MCF 10A (cell line): ENCODE results near the gene TEX11. TPM values are rescaled to one million over a fixed set of nuclear protein-coding genes. Genes with fewer than 3 reads are reported as not detected.

Experiments
- Bru-seq: library from RNA; stranded (reverse); fragments of 400-500 nt; gene quantifications from one replicate; lab custom pipeline; 2021; lab: Mats Ljungman, UMichigan
- BruChase-seq, 2 experiments: library from RNA; stranded (reverse); fragments of 400-500 nt; gene quantifications; one replicate each; lab custom pipeline; 2021; lab: Mats Ljungman, UMichigan
- BruUV-seq: library from RNA; stranded (reverse); fragments of 400-500 nt; replicated peaks from 2 replicates; lab custom pipeline; 2021; lab: Mats Ljungman, UMichigan
- CTCF ChIA-PET: fragments of 300-600 bp; sonication (Branson Sonifier 250); formaldehyde crosslinking; extraction: SDS; loops from one replicate; lab custom pipeline; 2021; ENCODE audit warnings: antibody characterized with exemption, inconsistent platforms; lab: Yijun Ruan, JAX
- POLR2A ChIA-PET: fragments of 300-600, 350-650 bp; sonication (Branson Sonifier 250); formaldehyde crosslinking; extraction: SDS; loops from one replicate; lab custom pipeline; 2020; ENCODE audit warnings: antibody characterized with exemption, inconsistent platforms; lab: Yijun Ruan, JAX
- DNase-seq: peaks from one replicate; pipeline ENCODE4 v3.0.0-alpha.2; 2018; ENCODE audit not compliant: unreplicated experiment
- H3K27ac Mint-ChIP-seq: one replicate; pipeline ENCODE4 v1.8.0; 2022; ENCODE audit warnings: mild to moderate bottlenecking, low read depth, mixed read lengths; ENCODE audit not compliant: unreplicated experiment
- H3K27me3 Mint-ChIP-seq: one replicate; pipeline ENCODE4 v1.8.0; 2022; ENCODE audit warnings: mixed read lengths; ENCODE audit not compliant: insufficient read depth, unreplicated experiment
- H3K36me3 Mint-ChIP-seq: one replicate; pipeline ENCODE4 v1.8.0; 2022; ENCODE audit warnings: mild to moderate bottlenecking, moderate library complexity, mixed read lengths; ENCODE audit not compliant: insufficient read depth, unreplicated experiment
- H3K4me1 Mint-ChIP-seq: one replicate; pipeline ENCODE4 v1.8.0; 2022; ENCODE audit warnings: mixed read lengths; ENCODE audit not compliant: insufficient read depth, unreplicated experiment
- H3K4me3 Mint-ChIP-seq: one replicate; pipeline ENCODE4 v1.8.0; 2022; ENCODE audit warnings: mild to moderate bottlenecking, moderate library complexity, mixed read lengths; ENCODE audit not compliant: unreplicated experiment
- H3K9me3 Mint-ChIP-seq: one replicate; pipeline ENCODE4 v1.8.0; 2022; ENCODE audit warnings: mixed read lengths; ENCODE audit not compliant: unreplicated experiment
- intact Hi-C: fragments of 100-400 bp; cut with micrococcal nuclease; formaldehyde crosslinking; loops from 2 replicates; pipeline ENCODE4 v1.14.1; 2022
- long read RNA-seq: library from polyadenylated mRNA; stranded (forward); transcript quantifications from one replicate; pipeline ENCODE4 v2.0.0, GENCODE V29; 2022
- total RNA-seq: library from RNA; stranded (reverse); gene quantifications from 2 replicates; pipeline ENCODE4 v1.2.3, GENCODE V29; 2022
- TF ChIP-seq, protein P1 (sequence below): fragments of 200-600 bp; IDR thresholded peaks from one replicate; pipeline ENCODE4 v1.8.0; 2022; ENCODE audit warnings: antibody characterized with exemption, mild to moderate bottlenecking; ENCODE audit not compliant: unreplicated experiment

The TEX11 gene
- total RNA-seq (not detected in 2 replicates), Bru-seq, nascent RNA (percentile 1 among the genes with signal in this experiment), BruChase-seq, experiment 1, labeled RNA remaining after a 6-hour chase (percentile 2 among the genes with signal in this experiment), BruChase-seq, experiment 2, labeled RNA remaining after a 2-hour chase (percentile 3 among the genes with signal in this experiment)
- long read RNA-seq = 0 reads

DNA sequence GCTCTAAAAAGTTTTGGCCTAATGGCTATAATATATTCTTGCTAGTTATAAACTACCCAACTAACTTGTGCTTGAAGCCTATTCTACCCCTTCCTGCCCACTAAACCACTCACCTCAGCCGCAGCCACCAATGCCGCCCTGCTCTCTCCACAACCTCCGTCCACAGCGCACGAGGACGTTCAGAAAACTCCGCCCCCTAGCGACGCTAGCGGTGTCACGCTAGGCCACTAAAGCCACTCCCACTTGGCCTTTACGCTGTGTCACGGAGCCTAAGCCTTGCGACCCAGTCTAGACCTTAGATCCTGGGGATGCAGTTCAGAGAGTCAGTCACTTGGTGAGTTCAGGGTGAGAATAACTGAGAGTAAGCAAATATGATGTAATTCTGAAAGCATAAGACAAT lies at the start of gene TEX11:
Gene TEX11, minus strand, starts transcription at position 171 of the 400 bp plus-strand sequence. CDS start 922 bp downstream, outside the sequence.
- H3K36me3 Mint-ChIP-seq = no peaks in the 10 kb centered on the region
- intact Hi-C loops = no loop called here
- POLR2A ChIA-PET = no interaction called here
- TF ChIP-seq, protein P1, sequence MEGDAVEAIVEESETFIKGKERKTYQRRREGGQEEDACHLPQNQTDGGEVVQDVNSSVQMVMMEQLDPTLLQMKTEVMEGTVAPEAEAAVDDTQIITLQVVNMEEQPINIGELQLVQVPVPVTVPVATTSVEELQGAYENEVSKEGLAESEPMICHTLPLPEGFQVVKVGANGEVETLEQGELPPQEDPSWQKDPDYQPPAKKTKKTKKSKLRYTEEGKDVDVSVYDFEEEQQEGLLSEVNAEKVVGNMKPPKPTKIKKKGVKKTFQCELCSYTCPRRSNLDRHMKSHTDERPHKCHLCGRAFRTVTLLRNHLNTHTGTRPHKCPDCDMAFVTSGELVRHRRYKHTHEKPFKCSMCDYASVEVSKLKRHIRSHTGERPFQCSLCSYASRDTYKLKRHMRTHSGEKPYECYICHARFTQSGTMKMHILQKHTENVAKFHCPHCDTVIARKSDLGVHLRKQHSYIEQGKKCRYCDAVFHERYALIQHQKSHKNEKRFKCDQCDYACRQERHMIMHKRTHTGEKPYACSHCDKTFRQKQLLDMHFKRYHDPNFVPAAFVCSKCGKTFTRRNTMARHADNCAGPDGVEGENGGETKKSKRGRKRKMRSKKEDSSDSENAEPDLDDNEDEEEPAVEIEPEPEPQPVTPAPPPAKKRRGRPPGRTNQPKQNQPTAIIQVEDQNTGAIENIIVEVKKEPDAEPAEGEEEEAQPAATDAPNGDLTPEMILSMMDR = no peak
- peaks cover 10% of the 10 kb centered on the region for H3K9me3 Mint-ChIP-seq
- DNase-seq = no peak
- no TSS peak for BruUV-seq
- H3K27me3 Mint-ChIP-seq = peaks cover 14% of the 10 kb centered on the region
- CTCF ChIA-PET = no interaction called here
- no peak within 1 kb of the TSS for H3K27ac Mint-ChIP-seq
- no peak within 1 kb of the TSS for H3K4me3 Mint-ChIP-seq
- no peaks in the 10 kb centered on the region for H3K4me1 Mint-ChIP-seq

- no peak overlapping the region for H3K4me3 Mint-ChIP-seq
- DNase-seq = no peak
- TF ChIP-seq, protein P1 = no peak
- ChIA-PET POLR2A (no interaction called here), CTCF (interaction anchor here (0.5 kb wide), 1 partner anchor 153 kb away, joined by 4 read pairs; no protein-coding TSS in a partner anchor)
- H3K27me3 Mint-ChIP-seq = peaks cover 7% of the 10 kb centered on the region
- BruUV-seq = no TSS peak
- no peak overlapping the region for H3K27ac Mint-ChIP-seq
- H3K36me3 Mint-ChIP-seq = no peaks in the 10 kb centered on the region
- no peaks in the 10 kb centered on the region for H3K4me1 Mint-ChIP-seq
- intact Hi-C loops = no loop called here
- no peaks in the 10 kb centered on the region for H3K9me3 Mint-ChIP-seq
Measured at GRCh38 chrX:70954871-70955270, 46.4 kb upstream of the TEX11 start.

DNA sequence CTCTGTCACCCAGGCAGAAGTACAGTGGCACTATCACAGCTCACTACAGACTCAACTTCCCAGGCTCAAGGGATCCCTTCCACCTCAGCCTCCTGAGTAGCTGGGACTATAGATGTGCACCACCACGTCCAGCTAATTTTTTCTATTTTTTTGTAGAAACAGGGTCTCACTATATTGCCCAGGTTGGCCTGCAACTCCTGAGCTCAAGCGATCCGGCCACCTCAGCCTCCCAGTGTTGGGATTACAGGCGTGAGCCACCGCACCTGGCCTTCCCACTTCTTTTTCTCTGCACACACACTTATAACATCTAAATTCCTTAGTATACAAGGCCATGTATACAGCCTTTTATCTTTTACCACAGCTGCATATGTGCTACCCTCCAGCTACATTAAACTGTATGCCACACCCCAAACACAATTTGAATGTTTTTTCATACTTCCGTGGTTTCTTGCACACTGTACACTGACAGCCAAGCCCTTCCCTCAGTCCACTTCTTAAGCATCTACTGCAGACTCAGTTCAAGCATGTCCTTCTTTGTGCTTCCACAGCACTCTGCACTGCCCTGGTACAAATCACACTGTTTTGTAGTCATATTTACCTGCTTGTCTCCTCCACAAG lies 15.9 kb upstream of the TEX11 start:
- H3K27me3 Mint-ChIP-seq = peaks cover 75% of the 10 kb centered on the region
- no peak overlapping the region for H3K27ac Mint-ChIP-seq
- ChIA-PET CTCF (no interaction called here), POLR2A (no interaction called here)
- no peak overlapping the region for H3K4me3 Mint-ChIP-seq
- no peaks in the 10 kb centered on the region for H3K36me3 Mint-ChIP-seq
- DNase-seq = no peak
- no TSS peak for BruUV-seq
- no peaks in the 10 kb centered on the region for H3K9me3 Mint-ChIP-seq
- intact Hi-C loops = no loop called here
- TF ChIP-seq, protein P1 = no peak
- H3K4me1 Mint-ChIP-seq = no peaks in the 10 kb centered on the region

DNA sequence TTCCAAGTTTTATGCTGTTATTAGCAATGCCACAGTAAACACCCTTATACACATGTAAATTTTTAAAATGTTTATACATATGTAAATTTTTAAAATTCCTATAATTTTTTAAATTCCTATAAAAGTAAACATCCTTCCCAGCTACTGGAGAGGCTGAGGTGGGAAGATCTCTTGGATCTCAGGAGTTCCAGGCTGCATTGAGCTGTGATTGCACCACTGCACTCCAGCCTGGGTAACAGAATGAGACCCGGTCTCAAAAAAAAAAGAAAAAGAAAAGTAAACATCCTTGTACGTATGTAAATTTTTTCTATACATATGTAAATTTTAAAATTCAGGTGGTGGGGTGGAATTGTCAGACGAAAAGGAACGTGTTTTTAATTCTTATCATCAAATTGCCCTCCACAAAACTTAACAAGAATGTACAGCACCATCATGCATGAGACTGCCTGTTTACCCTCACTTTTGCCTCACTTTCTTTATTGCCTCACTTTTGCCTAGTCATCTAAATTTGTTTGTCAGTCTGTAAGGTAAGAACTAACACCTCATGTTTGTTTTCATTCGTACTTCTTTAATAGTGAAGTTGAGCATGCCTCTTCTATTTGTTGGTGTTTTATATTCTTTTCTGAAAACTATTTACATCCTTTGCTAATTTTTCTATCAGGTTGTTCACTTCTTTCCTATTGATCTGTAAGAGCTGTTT lies 14.4 kb upstream of the TEX11 start:
- Mint-ChIP-seq H3K4me3 (no peak overlapping the region), H3K36me3 (no peaks in the 10 kb centered on the region), H3K9me3 (no peaks in the 10 kb centered on the region), H3K4me1 (no peaks in the 10 kb centered on the region), H3K27ac (no peak overlapping the region), H3K27me3 (peaks cover 63% of the 10 kb centered on the region)
- ChIA-PET CTCF (interaction anchor here (0.7 kb wide), 1 partner anchor 488 kb away, joined by 3 read pairs; no protein-coding TSS in a partner anchor), POLR2A (no interaction called here)
- DNase-seq = no peak
- no TSS peak for BruUV-seq
- intact Hi-C loops = no loop called here
- TF ChIP-seq, protein P1 = no peak
